Neuronal stem cell (in vitro differentiated cells): ENCODE results near the gene SLC7A5.
A peak's percentile ranks its signal among the peaks of the same experiment; 100 is the strongest.
"Not testable (repeated sequence)": the region's sequence is repeated elsewhere in the genome, so short reads cannot be mapped to it uniquely, and the experiment has no call there.

Source experiments
- DNase-seq: peaks from one replicate; pipeline ENCODE4 v3.0.0-alpha.2; 2013; ENCODE audit warnings: low spot score
- H2AFZ ChIP-seq: one replicate; pipeline ENCODE4 v1.6.1; 2013; ENCODE audit warnings: mild to moderate bottlenecking, low read length, inconsistent platforms
- H2AK5ac ChIP-seq: 2 replicates; pipeline ENCODE4 v1.6.1; 2013; ENCODE audit warnings: low read depth, mild to moderate bottlenecking, inconsistent platforms, low read length, moderate library complexity, mixed read lengths
- H2BK120ac ChIP-seq: 2 replicates; pipeline ENCODE4 v1.6.1; 2013; ENCODE audit warnings: low read depth, mild to moderate bottlenecking, inconsistent platforms, low read length, moderate library complexity, mixed read lengths
- H2BK12ac ChIP-seq: one replicate; pipeline ENCODE4 v1.6.1; 2013; ENCODE audit warnings: low read length, inconsistent platforms
- H2BK15ac ChIP-seq: 2 replicates; pipeline ENCODE4 v1.6.1; 2013; ENCODE audit warnings: mild to moderate bottlenecking, low read length, inconsistent platforms, mixed read lengths
- H2BK5ac ChIP-seq: one replicate; pipeline ENCODE4 v1.6.1; 2013; ENCODE audit warnings: inconsistent platforms, mild to moderate bottlenecking, low read length, moderate library complexity
- H3K14ac ChIP-seq: one replicate; pipeline ENCODE4 v1.6.1; 2013; ENCODE audit warnings: low read length, inconsistent platforms
- H3K18ac ChIP-seq: 2 replicates; pipeline ENCODE4 v1.6.1; 2013; ENCODE audit warnings: low read length, inconsistent platforms
- H3K23ac ChIP-seq: 2 replicates; pipeline ENCODE4 v1.6.1; 2013; ENCODE audit warnings: low read depth, mild to moderate bottlenecking, mixed read lengths, low read length, inconsistent platforms; ENCODE audit not compliant: poor library complexity
- H3K27ac ChIP-seq: replicated peaks from 3 replicates; pipeline ENCODE4 v1.5.1; 2013; ENCODE audit warnings: low read length, inconsistent platforms
- H3K27me3 ChIP-seq, 3 experiments: 2 replicates each; pipeline ENCODE4 v1.6.1; 2013; ENCODE audit warnings: low read length in 3 of 3, mild to moderate bottlenecking in 2 of 3, inconsistent platforms in 1 of 3, low read depth in 1 of 3, mixed read lengths in 1 of 3, moderate library complexity in 1 of 3; ENCODE audit not compliant: control insufficient read depth in 3 of 3, insufficient read depth in 3 of 3
- H3K36me3 ChIP-seq, 2 donors: replicated peaks in 1 of 2; 2 replicates each; pipeline ENCODE4 v1.6.1; 2013; ENCODE audit warnings: low read length in 2 of 2; ENCODE audit not compliant: control insufficient read depth in 2 of 2, insufficient read depth in 2 of 2
- H3K4ac ChIP-seq: 2 replicates; pipeline ENCODE4 v1.6.1; 2013; ENCODE audit warnings: inconsistent platforms, mild to moderate bottlenecking, low read length, moderate library complexity
- H3K4me1 ChIP-seq, 2 donors: 1 replicate in 1 of 2; 2 replicates in 1 of 2; pipeline ENCODE4 v1.6.1; 2013; ENCODE audit warnings: low read length in 2 of 2, low read depth in 1 of 2; ENCODE audit not compliant: control insufficient read depth in 2 of 2, insufficient read depth in 1 of 2
- H3K4me2 ChIP-seq: one replicate; pipeline ENCODE4 v1.6.1; 2013; ENCODE audit warnings: mild to moderate bottlenecking, low read length, inconsistent platforms; ENCODE audit not compliant: insufficient read depth, poor library complexity, severe bottlenecking
- H3K4me3 ChIP-seq, 2 donors: 2 replicates each; pipeline ENCODE4 v1.5.1; 2013; ENCODE audit warnings: low read length in 2 of 2, mild to moderate bottlenecking in 2 of 2, inconsistent platforms in 1 of 2, moderate library complexity in 1 of 2
- H3K79me1 ChIP-seq: one replicate; pipeline ENCODE4 v1.6.1; 2013; ENCODE audit warnings: low read depth, mild to moderate bottlenecking, inconsistent platforms, low read length, moderate library complexity
- H3K9ac ChIP-seq: one replicate; pipeline ENCODE4 v1.6.1; 2013; ENCODE audit warnings: mild to moderate bottlenecking, low read depth, low read length, inconsistent platforms; ENCODE audit not compliant: poor library complexity
- H3K9me3 ChIP-seq, 2 donors: replicated peaks in 1 of 2; 2 replicates each; pipeline versions ENCODE3 to v1.6.1; 2013; ENCODE audit warnings: low read length in 2 of 2, mild to moderate bottlenecking in 2 of 2, inconsistent platforms in 1 of 2, low read depth in 1 of 2, mixed read lengths in 1 of 2, moderate library complexity in 1 of 2; ENCODE audit not compliant: control insufficient read depth in 2 of 2, insufficient read depth in 1 of 2
- H4K8ac ChIP-seq: one replicate; pipeline ENCODE4 v1.6.1; 2013; ENCODE audit warnings: low read depth, mild to moderate bottlenecking, inconsistent platforms, low read length, moderate library complexity
- H4K91ac ChIP-seq: one replicate; pipeline ENCODE4 v1.6.1; 2013; ENCODE audit warnings: low read length, low read depth, mild to moderate bottlenecking, inconsistent platforms; ENCODE audit not compliant: poor library complexity
- WGBS, 2 donors: extraction: QIAGEN DNeasy Blood & Tissue Kit; methylation state at CpG; one replicate each; pipeline ENCODE4 v1.1.7; 2013; ENCODE audit warnings: missing lambda C conversion rate in 2 of 2, mixed read lengths in 1 of 2; ENCODE audit not compliant: insufficient read length in 2 of 2, insufficient replicate concordance in 1 of 2; ENCODE audit errors: extremely low coverage in 2 of 2; 5-methylcytosine and 5-hydroxymethylcytosine counted together

Gene SLC7A5

GRCh38 chr16:87908101-87908500, 38.8 kb upstream of the SLC7A5 start:
- H3K14ac ChIP-seq, H3K9ac ChIP-seq, H2AFZ ChIP-seq, H3K36me3 ChIP-seq, H3K27ac ChIP-seq, H3K27me3 ChIP-seq, H3K18ac ChIP-seq, H2BK12ac ChIP-seq, H2BK5ac ChIP-seq, H3K9me3 ChIP-seq, H3K4me3 ChIP-seq, H2BK15ac ChIP-seq, H4K8ac ChIP-seq, H3K4me2 ChIP-seq, H3K4me1 ChIP-seq, H4K91ac ChIP-seq, H3K79me1 ChIP-seq, DNase-seq, H2BK120ac ChIP-seq, H3K4ac ChIP-seq: not testable (repeated sequence)
- WGBS, 2 donors = no CpG with 5 or more reads among the region's 11 CpGs
- Histone ChIP-seq H3K23ac (peak overlapping the region; percentile 65), H2AK5ac (peak overlapping the region; percentile 21)

GRCh38 chr16:87905521-87905920, 36.2 kb upstream of the SLC7A5 start:
- not testable (repeated sequence) for H3K79me1 ChIP-seq, H2AFZ ChIP-seq, H3K4me1 ChIP-seq, H3K9me3 ChIP-seq, H3K18ac ChIP-seq, H3K27ac ChIP-seq, H4K8ac ChIP-seq, DNase-seq, H2BK5ac ChIP-seq, H2AK5ac ChIP-seq, H3K23ac ChIP-seq, H4K91ac ChIP-seq, H3K4ac ChIP-seq, H2BK12ac ChIP-seq, H3K14ac ChIP-seq, H3K36me3 ChIP-seq, H2BK120ac ChIP-seq, H3K9ac ChIP-seq, H3K4me3 ChIP-seq, H3K4me2 ChIP-seq, H2BK15ac ChIP-seq, H3K27me3 ChIP-seq
- no CpG with 5 or more reads among the region's 7 CpGs for WGBS, 2 donors

- not testable (repeated sequence) for DNase-seq, H3K79me1 ChIP-seq, H2BK120ac ChIP-seq, H2BK15ac ChIP-seq, H3K9me3 ChIP-seq, H3K27ac ChIP-seq, H2AK5ac ChIP-seq, H2BK12ac ChIP-seq, H3K23ac ChIP-seq, H2BK5ac ChIP-seq, H4K91ac ChIP-seq, H3K14ac ChIP-seq, H3K4me1 ChIP-seq, H3K18ac ChIP-seq, H3K27me3 ChIP-seq, H3K4me3 ChIP-seq, H3K36me3 ChIP-seq, H4K8ac ChIP-seq, H3K4me2 ChIP-seq, H3K4ac ChIP-seq, H2AFZ ChIP-seq, H3K9ac ChIP-seq
- no CpG with 5 or more reads among the region's 5 CpGs for WGBS, 2 donors
Observed at GRCh38 chr16:87904963-87905362, 35.7 kb upstream of the SLC7A5 start.

- WGBS, 2 donors = no CpG with 5 or more reads among the region's 12 CpGs
- DNase-seq, H3K4me1 ChIP-seq, H3K9me3 ChIP-seq, H3K4me2 ChIP-seq, H3K23ac ChIP-seq, H2BK120ac ChIP-seq, H3K18ac ChIP-seq, H2BK5ac ChIP-seq, H3K4me3 ChIP-seq, H3K27ac ChIP-seq, H3K4ac ChIP-seq, H4K8ac ChIP-seq, H3K27me3 ChIP-seq, H2BK15ac ChIP-seq, H2AFZ ChIP-seq, H2AK5ac ChIP-seq, H3K14ac ChIP-seq, H2BK12ac ChIP-seq, H3K9ac ChIP-seq, H3K79me1 ChIP-seq, H3K36me3 ChIP-seq, H4K91ac ChIP-seq: not testable (repeated sequence)
Observed at GRCh38 chr16:87900489-87900888, 31.2 kb upstream of the SLC7A5 start.
